HG03066 (cell line): ENCODE results near the gene APPBP2.
"Not testable (repeated sequence)": the region's sequence is repeated elsewhere in the genome, so short reads cannot be mapped to it uniquely, and the experiment has no call there.

Experiments used
- ATAC-seq: cut with Tn5 transposase; IDR thresholded peaks from one replicate; pipeline ENCODE4 v1.9.1; 2021; ENCODE audit warnings: low read depth; ENCODE audit not compliant: unreplicated experiment

APPBP2 gene

DNA sequence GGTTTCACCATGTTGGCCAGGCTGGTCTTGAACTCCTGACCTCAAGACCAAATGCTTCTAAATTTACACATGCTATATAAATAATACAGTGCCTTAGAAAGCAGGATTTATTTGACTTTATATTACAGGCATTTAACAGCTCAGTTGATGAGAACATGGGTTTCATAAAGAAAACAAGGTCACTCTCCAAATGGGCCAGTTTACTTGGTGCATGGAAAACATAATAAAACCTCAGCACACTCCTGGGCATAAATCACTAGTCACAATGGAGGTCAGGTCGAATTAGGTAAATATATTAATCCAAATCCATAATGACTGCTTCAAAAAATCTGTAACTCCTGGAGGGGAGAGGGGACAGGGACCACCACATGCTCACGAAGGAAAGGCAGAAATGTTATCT is 24.5 kb downstream of the APPBP2 start:
- ATAC-seq: no peak

DNA sequence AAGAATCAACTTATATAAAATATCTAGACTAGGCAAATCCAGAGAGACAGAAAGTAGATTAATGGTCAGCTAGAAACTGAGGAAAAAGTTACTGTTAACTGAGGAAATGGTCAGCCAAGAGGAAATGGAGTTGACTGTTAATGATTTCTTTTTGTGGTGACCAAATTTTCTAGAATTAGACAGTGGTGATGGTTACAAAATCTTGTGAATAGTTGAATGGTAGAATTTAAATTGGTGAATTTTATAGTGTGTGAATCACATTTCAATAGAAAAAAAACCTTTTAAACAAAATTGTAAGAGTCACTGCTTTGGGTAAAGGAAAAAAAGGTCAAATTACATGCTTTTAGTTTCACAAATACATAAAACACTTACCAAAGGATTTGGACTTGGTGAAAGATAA is 30.0 kb downstream of the APPBP2 start:
- ATAC-seq: no peak

DNA sequence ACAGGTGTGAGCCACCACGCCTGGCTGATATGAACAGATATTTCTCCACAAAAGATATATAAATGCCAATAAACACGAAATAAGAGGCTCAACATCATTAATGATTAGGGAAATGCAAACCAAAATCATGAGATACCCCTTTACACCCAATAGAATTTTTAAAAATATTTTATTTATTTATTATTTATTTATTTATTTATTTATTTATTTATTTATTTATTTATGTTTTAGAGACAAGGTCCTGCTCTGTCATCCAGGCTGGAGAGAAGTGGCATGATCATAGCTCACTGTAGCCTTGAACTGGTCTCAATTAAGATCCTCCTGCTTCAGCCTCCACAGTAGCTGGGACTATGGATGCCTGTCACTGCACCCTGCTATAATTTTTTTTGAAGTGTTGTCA is 30.8 kb downstream of the APPBP2 start:
- no peak for ATAC-seq

- ATAC-seq: no peak
Measured at GRCh38 chr17:60493847-60494321, 32.2 kb downstream of the APPBP2 start.

DNA sequence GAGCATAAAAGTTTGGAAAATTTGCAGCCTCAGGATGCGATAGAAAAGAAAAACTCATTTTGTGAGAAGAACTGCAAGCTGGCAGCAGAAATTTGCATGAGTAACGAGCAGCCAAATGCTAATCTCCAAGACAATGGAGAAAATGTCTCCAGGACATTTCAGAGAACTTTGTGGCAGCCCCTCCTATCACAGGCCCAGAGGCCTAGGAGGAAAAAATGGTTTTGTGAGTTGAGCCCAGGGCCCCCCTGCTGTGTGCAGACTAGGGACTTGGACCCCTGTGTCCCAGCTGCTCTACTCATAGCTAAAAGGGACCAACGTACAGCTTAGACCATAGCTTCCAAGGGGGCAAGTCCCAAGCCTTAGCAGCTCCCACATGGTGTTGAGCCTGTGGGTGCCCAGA is 34.3 kb downstream of the APPBP2 start:
- ATAC-seq: no peak

GRCh38 chr17:60490594-60490993 is 35.4 kb downstream of the APPBP2 start:
- ATAC-seq: not testable (repeated sequence)

DNA sequence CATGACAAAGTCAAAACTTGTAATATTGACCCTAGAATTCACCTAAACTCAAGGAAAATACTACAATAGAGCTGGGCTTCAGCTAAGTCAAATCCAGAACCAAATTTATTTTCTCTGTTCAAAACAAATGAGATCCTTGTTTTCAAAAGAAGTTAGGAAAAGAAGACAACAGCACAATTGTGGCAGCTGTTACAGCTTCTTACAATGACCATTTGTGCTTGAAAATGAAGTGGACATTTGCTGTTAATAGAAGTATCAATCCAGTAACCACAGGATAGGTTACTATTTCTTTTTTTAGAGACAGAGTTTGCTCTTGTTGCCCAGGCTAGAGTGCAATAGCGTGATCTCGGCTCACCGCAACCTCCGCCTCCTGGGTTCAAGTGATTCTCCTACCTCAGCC is 44.4 kb downstream of the APPBP2 start:
- no peak for ATAC-seq

DNA sequence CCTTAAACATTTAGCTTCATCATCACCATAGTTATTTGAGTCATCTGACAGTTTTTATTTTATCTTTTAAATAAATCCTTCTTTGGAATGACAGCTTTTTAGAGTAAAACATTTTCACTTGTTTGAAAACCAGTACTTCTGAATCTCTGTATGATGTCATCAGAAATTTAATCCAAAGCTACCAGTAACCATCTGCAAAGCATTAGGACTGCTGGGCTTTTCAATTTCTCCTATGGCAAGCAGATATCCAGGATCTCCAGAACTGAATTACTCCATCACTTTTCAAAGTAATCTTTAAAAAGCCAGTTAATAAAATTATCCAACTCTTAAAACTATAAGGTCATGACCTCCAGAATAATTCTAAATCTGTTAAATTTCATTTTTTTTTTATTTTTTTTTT is 52.3 kb downstream of the APPBP2 start:
- ATAC-seq: no peak

DNA sequence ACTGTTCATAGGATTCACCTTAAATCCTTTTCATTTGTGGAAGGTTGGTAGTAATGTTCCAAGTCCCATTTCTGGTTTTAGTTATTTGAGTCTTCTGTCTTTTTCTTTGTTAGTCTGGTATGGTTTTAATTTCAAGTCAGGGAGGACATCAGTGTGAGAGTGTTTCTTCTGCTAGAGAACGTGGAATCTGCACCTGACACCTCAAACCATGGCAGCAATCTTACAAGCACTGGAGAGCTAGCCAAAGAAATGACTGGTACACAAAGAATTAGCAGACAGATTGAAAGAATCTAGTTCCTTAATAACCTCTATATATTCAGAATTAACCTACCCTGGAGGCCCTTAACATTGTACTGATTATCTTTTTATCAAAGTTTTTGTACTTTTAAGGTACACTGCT is 53.6 kb downstream of the APPBP2 start:
- no peak for ATAC-seq

- ATAC-seq: no peak
Measured at GRCh38 chr17:60471451-60471850, 54.6 kb downstream of the APPBP2 start.

GRCh38 chr17:60468371-60468770 is 57.7 kb downstream of the APPBP2 start:
- no peak for ATAC-seq

- no peak for ATAC-seq
Measured at GRCh38 chr17:60464343-60464742, 61.7 kb downstream of the APPBP2 start.

DNA sequence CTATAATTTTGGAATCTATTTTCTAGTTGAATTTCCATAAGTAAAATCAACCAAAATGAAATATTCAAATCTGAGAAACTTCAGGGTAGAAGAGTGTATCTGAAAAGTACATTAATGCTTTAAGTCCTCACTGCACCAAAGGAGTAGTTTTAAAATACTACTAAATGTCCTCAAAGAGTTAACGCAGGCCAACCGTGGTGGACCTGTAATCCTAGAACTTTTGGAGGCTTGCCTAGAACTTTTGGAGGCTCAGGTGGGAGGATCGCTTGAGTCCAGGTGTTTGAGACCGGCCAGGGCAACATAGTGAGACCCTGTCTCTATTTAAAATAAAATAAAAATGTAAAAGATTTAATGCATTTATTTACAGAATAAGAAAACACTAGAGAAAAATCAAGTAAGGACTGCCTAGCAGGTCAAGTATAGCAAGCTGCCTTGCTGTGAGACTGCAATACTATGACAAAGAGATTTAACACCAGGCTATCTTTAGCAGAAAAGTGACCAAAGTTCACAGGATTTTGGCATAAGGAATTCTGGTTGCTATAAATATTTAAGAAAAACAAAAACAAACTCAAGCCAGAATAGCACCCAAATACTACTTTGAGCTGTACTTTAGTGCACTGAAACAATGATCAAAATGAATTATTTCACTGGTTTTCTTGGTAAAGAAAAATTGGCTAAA is 62.7 kb downstream of the APPBP2 start:
- ATAC-seq: no peak

DNA sequence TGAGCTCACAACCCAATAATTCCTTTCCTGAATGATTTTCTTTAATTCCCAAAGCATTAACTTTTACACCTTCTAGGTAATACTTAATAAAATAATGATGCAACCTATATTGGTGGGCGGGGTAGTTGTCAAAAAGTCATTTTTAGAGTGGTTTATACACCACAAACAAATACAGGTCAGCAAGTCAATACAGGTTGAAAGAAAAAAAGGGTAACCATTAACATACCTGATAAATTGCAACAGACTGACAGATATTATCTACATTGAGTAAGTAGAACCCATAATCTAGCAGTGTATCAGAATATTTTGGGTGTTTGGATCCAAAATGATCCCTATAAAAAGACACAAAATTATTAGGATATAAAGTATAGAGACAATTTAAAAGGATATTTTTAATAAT is 64.5 kb downstream of the APPBP2 start:
- ATAC-seq: no peak

GRCh38 chr17:60457148-60457547 is 68.9 kb downstream of the APPBP2 start:
- no peak for ATAC-seq

DNA sequence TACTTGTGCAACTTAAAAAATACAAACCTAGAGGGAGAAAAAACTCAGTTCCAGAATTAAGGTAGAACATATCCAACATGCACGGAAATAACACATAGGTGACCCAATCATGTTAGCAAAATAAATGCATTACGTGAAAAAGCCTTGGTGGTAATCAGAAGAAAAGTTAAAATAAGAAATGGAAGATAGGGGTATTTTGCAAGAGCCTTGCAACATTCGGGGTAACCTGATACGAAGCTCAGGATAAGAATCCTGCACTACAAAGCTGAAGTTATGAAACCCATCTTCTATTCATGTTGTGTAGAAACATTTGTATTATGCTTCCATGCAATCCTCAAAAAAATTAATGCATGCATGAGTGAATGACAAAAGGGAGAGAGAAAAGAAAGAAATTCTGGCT is 70.7 kb downstream of the APPBP2 start:
- no peak for ATAC-seq

DNA sequence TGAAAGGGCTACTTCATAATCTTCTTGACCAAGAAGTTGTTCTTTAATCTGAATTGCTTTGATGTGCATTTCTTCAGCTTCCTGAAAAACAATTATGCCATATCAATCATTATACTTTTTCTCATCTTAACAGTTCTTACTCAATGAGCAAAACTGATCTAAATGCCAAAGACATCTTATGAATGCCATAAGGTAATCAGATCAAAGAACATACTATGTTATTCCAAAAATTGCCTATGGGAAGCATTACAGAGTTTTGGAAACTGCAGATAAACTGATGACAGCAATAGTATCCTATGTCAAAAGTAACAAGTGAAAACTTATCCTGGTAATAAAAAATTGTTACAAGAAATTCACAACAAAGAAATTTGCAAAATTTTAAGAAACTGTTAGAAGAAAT is 74.1 kb downstream of the APPBP2 start:
- no peak for ATAC-seq

GRCh38 chr17:60451071-60451470 is 75.0 kb downstream of the APPBP2 start:
- no peak for ATAC-seq

DNA sequence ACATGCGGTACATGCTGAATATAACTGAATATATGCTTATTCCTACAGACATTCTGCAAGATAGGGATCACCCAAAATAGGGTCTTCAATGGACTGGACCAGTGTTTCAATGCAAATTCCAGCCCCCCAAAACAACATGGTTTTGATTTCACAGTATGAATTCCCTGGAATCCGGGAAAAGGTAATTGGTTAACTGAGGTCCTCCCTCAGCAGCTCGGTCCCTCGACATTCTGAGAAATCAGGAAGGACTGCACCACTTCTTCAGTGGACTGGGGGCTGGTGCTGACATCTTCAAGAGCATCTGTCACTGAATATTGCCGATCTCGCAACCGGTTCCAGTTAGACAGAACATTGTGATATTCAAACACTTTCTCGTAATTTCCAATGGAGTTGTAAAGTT is 78.7 kb downstream of the APPBP2 start:
- no peak for ATAC-seq

DNA sequence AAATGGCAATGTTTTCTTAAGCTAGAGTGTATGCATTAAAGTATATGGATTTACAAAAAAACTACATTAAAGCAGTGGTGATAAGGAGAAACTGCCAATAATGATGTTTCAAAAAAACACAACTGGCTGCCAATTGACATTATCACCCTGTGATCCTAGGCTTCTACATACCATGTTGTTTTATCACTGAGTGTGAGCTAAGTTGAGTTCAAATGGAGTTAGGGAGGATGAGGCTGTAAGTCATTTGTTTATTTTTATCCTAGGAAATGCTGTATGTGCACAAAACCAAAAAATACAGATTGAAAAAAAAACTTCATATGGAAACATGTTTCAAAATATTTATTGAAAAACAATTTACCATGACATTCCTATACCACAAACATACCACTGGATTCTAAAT is 80.9 kb downstream of the APPBP2 start:
- no peak for ATAC-seq

DNA sequence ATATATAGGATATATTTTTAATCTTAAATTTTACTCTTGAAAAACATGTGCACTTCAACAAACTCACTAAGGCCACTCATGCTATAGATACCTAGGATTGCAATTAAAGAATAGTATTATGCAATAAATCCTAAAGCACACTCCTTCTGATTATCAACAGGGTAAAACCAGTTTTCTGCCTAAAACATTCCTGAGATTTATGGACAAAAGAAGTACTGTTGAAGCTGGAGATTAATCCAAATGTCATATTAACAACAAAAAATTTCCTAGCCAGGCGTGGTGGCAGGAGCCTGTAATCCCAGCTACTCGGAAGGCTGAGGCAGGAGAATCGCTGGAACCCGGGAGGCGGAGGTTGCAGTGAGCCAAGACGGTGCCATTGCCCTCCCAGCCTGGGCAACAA is 82.3 kb downstream of the APPBP2 start:
- no peak for ATAC-seq

DNA sequence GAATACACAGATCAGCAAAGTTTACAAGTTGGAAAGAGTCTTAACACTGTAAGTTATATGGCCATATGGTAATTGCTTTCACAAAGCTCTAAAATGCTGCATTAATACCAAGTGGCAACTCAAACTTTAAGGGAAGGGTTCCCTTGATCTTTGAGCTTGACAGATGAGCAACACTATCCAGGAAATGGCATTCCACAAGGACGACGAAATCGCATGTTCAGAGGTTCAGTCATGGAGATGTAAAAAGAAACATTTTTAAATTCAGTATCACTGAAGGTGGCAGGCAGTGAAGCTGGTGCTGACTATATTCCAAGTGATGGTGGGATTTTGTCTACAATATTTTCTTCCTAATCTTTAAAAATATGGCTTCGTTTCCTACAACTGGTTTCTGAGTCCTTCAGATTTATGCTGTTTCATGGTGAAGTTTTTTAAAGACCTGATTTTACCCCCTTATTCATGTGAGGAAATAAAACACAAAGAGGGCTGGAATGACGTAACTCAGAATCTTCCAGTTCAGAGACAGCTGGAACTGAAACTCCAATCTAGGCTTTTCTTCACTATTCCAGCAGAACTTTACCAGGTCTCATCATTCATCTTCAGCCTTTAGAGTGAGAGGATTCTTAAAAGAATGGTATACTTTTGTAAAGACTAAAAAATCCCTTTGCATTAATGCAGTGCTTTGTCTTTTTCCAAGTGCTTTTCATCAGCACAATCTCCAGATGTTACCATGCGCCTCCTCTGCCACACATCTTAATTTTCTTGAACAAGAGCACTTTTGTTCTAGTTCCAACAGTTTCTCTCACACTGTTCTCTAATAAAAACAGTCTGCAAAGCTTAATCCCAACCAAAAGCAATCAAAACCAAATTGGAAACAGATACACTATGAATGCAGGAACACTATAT is 83.5 kb downstream of the APPBP2 start:
- ATAC-seq: no peak
